Stimulated activated memory B cell treated with anti-CD40 and anti-IgM and Interleukin-4, amounts not matched to agents 10 μg/mL and 1 μg/mL and 100 μg/mL, for 72 hours (primary cell): ENCODE data around the gene APOF.
"Not testable (repeated sequence)": the region's sequence is repeated elsewhere in the genome, so short reads cannot be mapped to it uniquely, and the experiment has no call there.

Experiments used
- ATAC-seq: fragments of 150-1000 bp; cut with Tn5 transposase; 2 replicates; pipeline ENCODE4 v1.10.0; 2021
- H3K27ac Mint-ChIP-seq: one replicate; pipeline ENCODE4 v1.8.0; 2022; ENCODE audit warnings: mild to moderate bottlenecking, mixed read lengths
- H3K27me3 Mint-ChIP-seq: one replicate; pipeline ENCODE4 v1.8.0; 2022; ENCODE audit warnings: mixed read lengths
- H3K36me3 Mint-ChIP-seq: one replicate; pipeline ENCODE4 v1.8.0; 2022; ENCODE audit warnings: mixed read lengths
- H3K4me1 Mint-ChIP-seq: one replicate; pipeline ENCODE4 v1.8.0; 2022; ENCODE audit warnings: mixed read lengths
- H3K4me3 Mint-ChIP-seq: one replicate; pipeline ENCODE4 v1.8.0; 2022; ENCODE audit warnings: mild to moderate bottlenecking, moderate library complexity, mixed read lengths
- H3K9me3 Mint-ChIP-seq: one replicate; pipeline ENCODE4 v1.8.0; 2022; ENCODE audit warnings: mixed read lengths

The APOF gene

DNA sequence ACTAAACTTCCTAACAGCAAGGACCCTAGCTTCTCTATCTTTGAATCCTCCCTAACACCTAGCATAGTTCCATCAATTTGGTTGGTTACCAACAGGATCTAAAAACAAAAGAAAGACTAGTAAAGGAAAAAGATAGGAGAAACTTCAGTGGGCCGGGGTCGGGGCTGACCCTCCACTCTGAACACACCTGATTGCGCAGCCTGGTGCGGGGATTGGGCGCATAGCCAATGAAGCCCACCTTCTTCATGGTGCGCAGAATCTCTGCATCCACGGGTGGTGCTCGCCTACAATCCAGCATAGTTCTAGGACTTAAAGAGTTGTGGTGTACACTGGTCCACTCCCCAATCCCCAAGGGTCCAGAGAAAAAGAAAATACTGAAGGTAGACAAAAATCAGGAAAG, 36.5 kb downstream of the APOF start:
- Mint-ChIP-seq H3K27ac (no peak overlapping the region), H3K27me3 (no peaks in the 10 kb centered on the region), H3K4me3 (no peak overlapping the region), H3K4me1 (no peaks in the 10 kb centered on the region), H3K9me3 (no peaks in the 10 kb centered on the region), H3K36me3 (peaks cover 49% of the 10 kb centered on the region)
- ATAC-seq, result no peak

DNA sequence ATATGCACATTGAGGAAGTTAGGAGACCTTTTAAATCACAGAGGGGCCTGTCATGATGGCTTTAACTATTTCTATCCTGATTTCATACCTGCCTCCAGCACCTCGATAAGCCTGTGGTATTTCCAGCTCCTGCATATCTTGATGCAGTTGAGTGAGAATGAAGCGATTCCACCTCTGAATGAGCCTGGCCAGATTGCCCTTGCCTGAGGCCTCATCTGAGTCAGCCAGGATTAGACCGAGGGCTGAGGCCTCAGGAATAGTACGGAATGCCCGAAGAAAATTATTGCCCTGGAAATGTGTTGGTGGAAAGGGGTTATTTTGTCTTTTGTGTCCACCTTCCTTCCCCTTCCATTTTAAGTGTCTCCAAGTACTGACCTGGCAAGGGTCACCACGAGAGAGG, 38.5 kb downstream of the APOF start:
- H3K4me1 Mint-ChIP-seq, result no peaks in the 10 kb centered on the region
- no peaks in the 10 kb centered on the region for H3K27me3 Mint-ChIP-seq
- peaks cover 55% of the 10 kb centered on the region for H3K36me3 Mint-ChIP-seq
- ATAC-seq, result no peak
- H3K9me3 Mint-ChIP-seq, result no peaks in the 10 kb centered on the region
- no peak overlapping the region for H3K27ac Mint-ChIP-seq
- H3K4me3 Mint-ChIP-seq, result no peak overlapping the region

DNA sequence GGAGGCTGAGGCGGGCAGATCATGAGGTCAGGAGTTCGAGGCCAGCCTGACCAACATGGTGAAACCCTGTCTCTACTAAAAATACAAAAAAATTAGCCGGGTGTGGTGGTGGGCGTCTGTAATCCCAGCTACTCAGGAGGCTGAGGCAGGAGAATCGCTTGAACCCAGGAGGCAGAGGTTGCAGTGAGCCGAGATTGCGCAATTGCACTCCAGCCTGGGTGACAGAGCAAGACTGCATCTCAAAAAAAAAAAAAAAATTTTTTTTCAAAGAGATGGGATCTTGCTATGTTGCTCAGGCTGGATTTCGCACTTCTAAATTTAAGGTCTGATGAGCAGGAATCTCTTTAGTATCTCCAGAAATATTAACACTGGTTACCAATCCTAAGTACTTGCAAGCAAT, 41.0 kb downstream of the APOF start:
- H3K4me3 Mint-ChIP-seq, H3K4me1 Mint-ChIP-seq: not testable (repeated sequence)

DNA sequence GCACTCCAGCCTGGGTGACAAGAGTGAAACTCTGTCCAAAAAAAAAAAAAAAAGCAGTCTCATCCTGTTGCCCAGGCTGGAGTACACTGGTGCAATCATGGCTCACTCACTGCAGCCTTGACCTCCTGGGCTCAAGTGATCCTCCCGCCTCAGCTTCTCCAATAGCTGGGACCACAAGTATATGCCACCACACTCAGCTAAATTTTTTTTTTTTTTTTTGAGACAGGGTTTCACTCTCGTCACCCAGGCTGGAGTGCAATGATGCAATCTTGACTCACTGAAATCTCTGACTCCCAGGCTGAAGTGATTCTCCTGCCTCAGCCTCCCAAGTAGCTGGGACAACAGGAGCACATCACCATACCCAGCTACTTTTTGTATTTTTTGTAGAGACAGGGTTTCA, 41.6 kb downstream of the APOF start:
- no peaks in the 10 kb centered on the region for H3K27me3 Mint-ChIP-seq
- H3K9me3 Mint-ChIP-seq, result no peaks in the 10 kb centered on the region
- no peaks in the 10 kb centered on the region for H3K4me1 Mint-ChIP-seq
- H3K27ac Mint-ChIP-seq, result no peak overlapping the region
- H3K4me3 Mint-ChIP-seq, result no peak overlapping the region
- ATAC-seq, result no peak
- H3K36me3 Mint-ChIP-seq, result peaks cover 39% of the 10 kb centered on the region

More for the DNA sequence above, 41.0 kb downstream of the APOF start:
- not testable (repeated sequence) for ATAC-seq, H3K9me3 Mint-ChIP-seq, H3K27ac Mint-ChIP-seq, H3K27me3 Mint-ChIP-seq
- peaks cover 43% of the 10 kb centered on the region for H3K36me3 Mint-ChIP-seq

DNA sequence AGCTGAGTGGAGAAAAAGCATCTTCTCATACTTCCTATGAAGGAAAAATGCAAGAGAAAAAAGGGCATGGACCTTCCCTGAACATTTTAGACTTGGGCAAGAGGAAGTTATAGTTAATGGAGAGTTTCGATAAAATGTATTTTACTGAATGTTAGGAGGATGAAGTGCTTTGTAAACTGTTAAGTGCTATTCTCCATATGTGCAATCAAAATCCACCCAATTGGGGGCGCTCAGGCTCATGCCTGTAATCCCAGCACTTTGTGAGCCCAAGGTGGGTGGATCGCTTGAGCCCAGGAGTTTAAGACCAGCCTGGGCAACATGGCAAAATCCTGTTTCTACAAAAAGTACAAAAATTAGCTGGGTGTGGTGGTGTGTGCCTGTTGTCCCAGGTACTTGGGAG, 45.0 kb downstream of the APOF start:
- no peak for ATAC-seq
- peaks cover 9% of the 10 kb centered on the region for H3K36me3 Mint-ChIP-seq
- H3K4me3 Mint-ChIP-seq, result no peak overlapping the region
- H3K27me3 Mint-ChIP-seq, result no peaks in the 10 kb centered on the region
- peaks cover 13% of the 10 kb centered on the region for H3K4me1 Mint-ChIP-seq
- no peaks in the 10 kb centered on the region for H3K9me3 Mint-ChIP-seq
- H3K27ac Mint-ChIP-seq, result no peak overlapping the region

- no peaks in the 10 kb centered on the region for H3K27me3 Mint-ChIP-seq
- H3K27ac Mint-ChIP-seq, result peak within 1 kb of the TSS; percentile 98
- H3K4me3 Mint-ChIP-seq, result peak within 1 kb of the TSS; percentile 99
- peaks cover 13% of the 10 kb centered on the region for H3K4me1 Mint-ChIP-seq
- H3K9me3 Mint-ChIP-seq, result no peaks in the 10 kb centered on the region
- ATAC-seq, result peak; percentile 95
- H3K36me3 Mint-ChIP-seq, result peaks cover 14% of the 10 kb centered on the region
These were observed 46.8 kb downstream of the APOF start, which contains the start of gene CNPY2 for GRCh38 chr12:56315622-56316473. Gene CNPY2 (minus strand): TSS chr12:56315988. CDS start chr12:56315217, 771 bp downstream.

GRCh38 chr12:56315249-56315621, 47.4 kb downstream of the APOF start:
- no peak for ATAC-seq
- Mint-ChIP-seq H3K4me1 (peaks cover 13% of the 10 kb centered on the region), H3K27ac (peak overlapping the region; percentile 98), H3K4me3 (peak overlapping the region; percentile 99), H3K36me3 (peaks cover 17% of the 10 kb centered on the region), H3K9me3 (no peaks in the 10 kb centered on the region), H3K27me3 (no peaks in the 10 kb centered on the region)

DNA sequence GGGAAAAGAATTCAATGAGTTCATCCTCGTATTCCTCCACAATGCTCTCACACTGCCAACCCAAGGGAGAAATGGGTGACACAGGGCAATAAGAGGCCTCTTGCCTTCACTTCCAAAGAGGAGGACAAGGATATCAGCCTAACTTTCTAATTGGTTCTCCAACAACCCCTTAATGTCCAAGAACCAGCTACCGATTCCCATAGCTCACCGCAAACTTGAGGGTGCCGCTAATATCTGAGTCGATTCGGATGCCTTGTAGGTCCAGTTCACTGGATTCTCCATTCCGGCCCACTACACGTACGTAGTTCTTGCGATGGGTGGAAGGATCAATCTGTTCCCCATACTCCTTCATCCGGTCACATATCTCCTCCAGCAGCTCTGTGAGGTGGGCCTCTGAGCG, 51.7 kb downstream of the APOF start:
- Mint-ChIP-seq H3K9me3 (no peaks in the 10 kb centered on the region), H3K27me3 (no peaks in the 10 kb centered on the region), H3K36me3 (peaks cover 20% of the 10 kb centered on the region), H3K4me1 (peaks cover 13% of the 10 kb centered on the region), H3K4me3 (no peak overlapping the region), H3K27ac (no peak overlapping the region)
- no peak for ATAC-seq
